ENCODE measurements around the gene FHDC1.
"Not testable (repeated sequence)": the region's sequence is repeated elsewhere in the genome, so short reads cannot be mapped to it uniquely, and the experiment has no call there.

Gene FHDC1

GRCh38 chr4:152935631-152936445 is at the start of gene FHDC1:
Gene FHDC1 (plus strand): TSS chr4:152936323. CDS start chr4:152943058, 6,735 bp downstream.
- no peaks in the 10 kb centered on the region for H3K36me3 ChIP-seq (ENCODE audit: control insufficient read depth in 1 of 2, insufficient read depth in 2 of 2, low read length in 2 of 2)
- no peak within 1 kb of the TSS for H3K27ac ChIP-seq (ENCODE audit: low read length)
- no peaks in the 10 kb centered on the region for H3K27me3 ChIP-seq (ENCODE audit: low read depth, low read length)
- peak within 1 kb of the TSS; percentile 63 to 91 for H3K4me3 ChIP-seq (ENCODE audit: low read depth in 1 of 2, low read length in 2 of 2)
- H3K4me1 ChIP-seq (ENCODE audit: control insufficient read depth in 1 of 2, insufficient read depth in 2 of 2, low read length in 2 of 2), result peaks cover 0 to 28% of the 10 kb centered on the region in 2 donors
- no peaks in the 10 kb centered on the region for H3K9me3 ChIP-seq (ENCODE audit: control insufficient read depth in 1 of 2, low read length in 2 of 2)

- Histone ChIP-seq H3K27ac (ENCODE audit: low read length) (no peak overlapping the region), H3K36me3 (ENCODE audit: control insufficient read depth in 1 of 2, insufficient read depth in 2 of 2, low read length in 2 of 2) (peaks cover 7 to 29% of the 10 kb centered on the region in 2 donors), H3K4me1 (ENCODE audit: control insufficient read depth in 1 of 2, insufficient read depth in 2 of 2, low read length in 2 of 2) (no peaks in the 10 kb centered on the region), H3K27me3 (ENCODE audit: low read depth, low read length) (no peaks in the 10 kb centered on the region), H3K4me3 (ENCODE audit: low read depth in 1 of 2, low read length in 2 of 2) (no peak overlapping the region), H3K9me3 (ENCODE audit: control insufficient read depth in 1 of 2, low read length in 2 of 2) (no peaks in the 10 kb centered on the region)
These were observed 48.1 kb upstream of the FHDC1 start for GRCh38 chr4:152887981-152888380.

- no peaks in the 10 kb centered on the region for H3K9me3 ChIP-seq (ENCODE audit: control insufficient read depth in 1 of 2, low read length in 2 of 2)
- no peaks in the 10 kb centered on the region for H3K27me3 ChIP-seq (ENCODE audit: low read depth, low read length)
- no peak overlapping the region for H3K27ac ChIP-seq (ENCODE audit: low read length)
- no peak overlapping the region for H3K4me3 ChIP-seq (ENCODE audit: low read depth in 1 of 2, low read length in 2 of 2)
- no peaks in the 10 kb centered on the region for H3K4me1 ChIP-seq (ENCODE audit: control insufficient read depth in 1 of 2, insufficient read depth in 2 of 2, low read length in 2 of 2)
- H3K36me3 ChIP-seq (ENCODE audit: control insufficient read depth in 1 of 2, insufficient read depth in 2 of 2, low read length in 2 of 2), result peaks cover 7 to 18% of the 10 kb centered on the region in 2 donors
These were observed 43.1 kb upstream of the FHDC1 start for GRCh38 chr4:152892974-152893373.

DNA sequence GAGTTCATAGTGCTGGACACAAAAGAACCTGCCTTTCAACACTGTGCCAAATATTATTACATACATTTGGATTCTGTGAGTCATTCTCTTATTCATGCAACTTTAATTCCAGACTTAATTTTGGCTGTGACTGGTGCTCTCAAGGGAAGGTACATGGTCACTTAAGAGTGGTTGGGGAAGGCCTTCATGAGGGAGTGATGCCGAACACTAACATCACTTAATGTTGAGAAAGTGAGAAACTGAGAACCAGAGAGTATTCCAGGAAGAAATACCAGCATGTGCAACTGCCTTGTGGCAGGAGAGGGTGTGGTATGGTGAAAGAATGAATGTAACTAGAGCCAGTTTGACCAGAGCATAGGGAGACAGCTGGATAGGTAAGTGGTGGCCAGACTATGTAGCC is 41.5 kb upstream of the FHDC1 start:
- H3K27me3 ChIP-seq (ENCODE audit: low read depth, low read length), result no peaks in the 10 kb centered on the region
- no peaks in the 10 kb centered on the region for H3K4me1 ChIP-seq (ENCODE audit: control insufficient read depth in 1 of 2, insufficient read depth in 2 of 2, low read length in 2 of 2)
- H3K36me3 ChIP-seq (ENCODE audit: control insufficient read depth in 1 of 2, insufficient read depth in 2 of 2, low read length in 2 of 2), result peaks cover 5 to 8% of the 10 kb centered on the region in 2 donors
- no peaks in the 10 kb centered on the region for H3K9me3 ChIP-seq (ENCODE audit: control insufficient read depth in 1 of 2, low read length in 2 of 2)
- H3K4me3 ChIP-seq (ENCODE audit: low read depth in 1 of 2, low read length in 2 of 2), result no peak overlapping the region
- H3K27ac ChIP-seq (ENCODE audit: low read length), result no peak overlapping the region

DNA sequence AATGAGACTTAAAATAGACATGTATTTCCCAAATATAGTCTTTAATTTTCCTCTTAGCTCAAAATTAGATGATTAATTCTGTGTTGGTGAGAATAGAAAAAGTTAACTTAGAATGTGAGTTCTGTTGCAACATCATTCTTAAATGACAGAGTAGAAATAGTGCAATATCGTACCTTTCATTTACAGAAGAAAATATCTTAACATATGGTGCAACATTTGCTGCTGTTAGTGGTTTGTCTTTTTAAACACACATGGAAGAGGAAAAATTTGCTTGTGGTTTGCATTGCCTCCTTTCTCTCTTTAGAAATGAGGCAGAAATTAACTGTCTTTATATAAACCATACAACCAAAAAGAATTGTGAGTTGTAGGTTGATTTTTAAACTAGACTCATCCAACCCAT is 39.3 kb upstream of the FHDC1 start:
- no peaks in the 10 kb centered on the region for H3K9me3 ChIP-seq (ENCODE audit: control insufficient read depth in 1 of 2, low read length in 2 of 2)
- no peaks in the 10 kb centered on the region for H3K27me3 ChIP-seq (ENCODE audit: low read depth, low read length)
- no peak overlapping the region for H3K27ac ChIP-seq (ENCODE audit: low read length)
- no peak overlapping the region for H3K4me3 ChIP-seq (ENCODE audit: low read depth in 1 of 2, low read length in 2 of 2)
- H3K4me1 ChIP-seq (ENCODE audit: control insufficient read depth in 1 of 2, insufficient read depth in 2 of 2, low read length in 2 of 2), result no peaks in the 10 kb centered on the region
- peaks cover 5 to 11% of the 10 kb centered on the region in 2 donors for H3K36me3 ChIP-seq (ENCODE audit: control insufficient read depth in 1 of 2, insufficient read depth in 2 of 2, low read length in 2 of 2)

- not testable (repeated sequence) for H3K36me3 ChIP-seq (ENCODE audit: control insufficient read depth in 1 of 2, insufficient read depth in 2 of 2, low read length in 2 of 2); H3K27me3 ChIP-seq (ENCODE audit: low read depth, low read length); H3K4me1 ChIP-seq (ENCODE audit: control insufficient read depth in 1 of 2, insufficient read depth in 2 of 2, low read length in 2 of 2); H3K4me3 ChIP-seq (ENCODE audit: low read depth in 1 of 2, low read length in 2 of 2); H3K27ac ChIP-seq (ENCODE audit: low read length); H3K9me3 ChIP-seq (ENCODE audit: control insufficient read depth in 1 of 2, low read length in 2 of 2)
These were observed 38.0 kb upstream of the FHDC1 start for GRCh38 chr4:152898133-152898532.

DNA sequence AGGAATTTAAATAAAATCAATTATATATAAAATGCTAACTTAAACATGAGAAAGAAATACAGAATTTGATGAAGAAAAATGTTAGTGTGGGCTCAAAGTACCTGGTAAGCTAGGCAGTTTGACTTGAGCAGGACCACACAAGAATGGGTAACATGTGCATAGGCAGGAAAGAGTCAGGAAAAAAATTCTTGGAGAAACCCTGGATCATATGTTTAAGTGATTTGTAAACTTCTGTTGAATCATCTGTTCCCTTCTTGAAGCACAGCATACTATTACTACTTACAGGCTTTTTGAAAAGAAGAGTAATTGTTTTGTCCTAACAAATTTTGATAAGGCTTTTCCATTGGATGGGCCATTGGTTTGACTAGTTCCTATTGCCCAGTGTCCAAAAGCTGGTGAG is 37.5 kb upstream of the FHDC1 start:
- Histone ChIP-seq H3K4me1 (ENCODE audit: control insufficient read depth in 1 of 2, insufficient read depth in 2 of 2, low read length in 2 of 2) (no peaks in the 10 kb centered on the region), H3K27me3 (ENCODE audit: low read depth, low read length) (no peaks in the 10 kb centered on the region), H3K4me3 (ENCODE audit: low read depth in 1 of 2, low read length in 2 of 2) (no peak overlapping the region), H3K9me3 (ENCODE audit: control insufficient read depth in 1 of 2, low read length in 2 of 2) (no peaks in the 10 kb centered on the region), H3K36me3 (ENCODE audit: control insufficient read depth in 1 of 2, insufficient read depth in 2 of 2, low read length in 2 of 2) (peaks cover 0 to 8% of the 10 kb centered on the region in 2 donors), H3K27ac (ENCODE audit: low read length) (no peak overlapping the region)

- no peak overlapping the region for H3K27ac ChIP-seq (ENCODE audit: low read length)
- no peaks in the 10 kb centered on the region for H3K9me3 ChIP-seq (ENCODE audit: control insufficient read depth in 1 of 2, low read length in 2 of 2)
- H3K36me3 ChIP-seq (ENCODE audit: control insufficient read depth in 1 of 2, insufficient read depth in 2 of 2, low read length in 2 of 2), result peaks cover 0 to 8% of the 10 kb centered on the region in 2 donors
- H3K4me3 ChIP-seq (ENCODE audit: low read depth in 1 of 2, low read length in 2 of 2), result no peak overlapping the region
- H3K4me1 ChIP-seq (ENCODE audit: control insufficient read depth in 1 of 2, insufficient read depth in 2 of 2, low read length in 2 of 2), result no peaks in the 10 kb centered on the region
- H3K27me3 ChIP-seq (ENCODE audit: low read depth, low read length), result no peaks in the 10 kb centered on the region
These were observed 35.7 kb upstream of the FHDC1 start for GRCh38 chr4:152900395-152900794.

- Histone ChIP-seq H3K4me3 (ENCODE audit: low read depth in 1 of 2, low read length in 2 of 2) (no peak overlapping the region), H3K36me3 (ENCODE audit: control insufficient read depth in 1 of 2, insufficient read depth in 2 of 2, low read length in 2 of 2) (peaks cover 1 to 9% of the 10 kb centered on the region in 2 donors), H3K27ac (ENCODE audit: low read length) (no peak overlapping the region), H3K9me3 (ENCODE audit: control insufficient read depth in 1 of 2, low read length in 2 of 2) (no peaks in the 10 kb centered on the region), H3K27me3 (ENCODE audit: low read depth, low read length) (no peaks in the 10 kb centered on the region), H3K4me1 (ENCODE audit: control insufficient read depth in 1 of 2, insufficient read depth in 2 of 2, low read length in 2 of 2) (no peaks in the 10 kb centered on the region)
These were observed 34.9 kb upstream of the FHDC1 start for GRCh38 chr4:152901205-152901604.

- Histone ChIP-seq H3K4me3 (ENCODE audit: low read depth in 1 of 2, low read length in 2 of 2) (no peak overlapping the region), H3K4me1 (ENCODE audit: control insufficient read depth in 1 of 2, insufficient read depth in 2 of 2, low read length in 2 of 2) (no peaks in the 10 kb centered on the region), H3K9me3 (ENCODE audit: control insufficient read depth in 1 of 2, low read length in 2 of 2) (no peaks in the 10 kb centered on the region), H3K27ac (ENCODE audit: low read length) (no peak overlapping the region), H3K27me3 (ENCODE audit: low read depth, low read length) (no peaks in the 10 kb centered on the region), H3K36me3 (ENCODE audit: control insufficient read depth in 1 of 2, insufficient read depth in 2 of 2, low read length in 2 of 2) (peaks cover 9 to 14% of the 10 kb centered on the region in 2 donors)
These were observed 32.5 kb upstream of the FHDC1 start for GRCh38 chr4:152903658-152904057.

DNA sequence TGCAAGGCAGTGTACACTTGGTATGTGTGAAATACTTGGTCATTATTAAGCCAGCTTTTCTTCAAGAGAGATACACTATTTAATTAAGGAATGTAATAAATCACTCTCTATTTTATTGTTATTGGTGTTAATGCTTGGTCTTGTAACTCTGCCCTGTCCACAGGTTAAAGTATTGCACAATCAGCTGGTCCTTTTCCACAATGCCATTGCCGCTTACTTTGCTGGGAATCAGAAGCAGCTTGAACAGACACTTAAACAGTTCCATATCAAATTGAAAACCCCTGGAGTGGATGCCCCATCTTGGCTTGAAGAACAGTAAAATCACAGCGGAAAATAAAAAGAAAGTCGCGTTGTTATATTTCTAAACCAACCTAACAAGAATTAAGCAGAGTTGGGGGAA is 26.2 kb upstream of the FHDC1 start:
- H3K36me3 ChIP-seq (ENCODE audit: control insufficient read depth in 1 of 2, insufficient read depth in 2 of 2, low read length in 2 of 2), result peaks cover 9 to 15% of the 10 kb centered on the region in 2 donors
- no peaks in the 10 kb centered on the region for H3K4me1 ChIP-seq (ENCODE audit: control insufficient read depth in 1 of 2, insufficient read depth in 2 of 2, low read length in 2 of 2)
- H3K27me3 ChIP-seq (ENCODE audit: low read depth, low read length), result no peaks in the 10 kb centered on the region
- no peak overlapping the region for H3K4me3 ChIP-seq (ENCODE audit: low read depth in 1 of 2, low read length in 2 of 2)
- no peak overlapping the region for H3K27ac ChIP-seq (ENCODE audit: low read length)
- no peaks in the 10 kb centered on the region for H3K9me3 ChIP-seq (ENCODE audit: control insufficient read depth in 1 of 2, low read length in 2 of 2)

- no peak overlapping the region for H3K4me3 ChIP-seq (ENCODE audit: low read depth in 1 of 2, low read length in 2 of 2)
- H3K27me3 ChIP-seq (ENCODE audit: low read depth, low read length), result no peaks in the 10 kb centered on the region
- peaks cover 9 to 15% of the 10 kb centered on the region in 2 donors for H3K36me3 ChIP-seq (ENCODE audit: control insufficient read depth in 1 of 2, insufficient read depth in 2 of 2, low read length in 2 of 2)
- no peaks in the 10 kb centered on the region for H3K4me1 ChIP-seq (ENCODE audit: control insufficient read depth in 1 of 2, insufficient read depth in 2 of 2, low read length in 2 of 2)
- H3K27ac ChIP-seq (ENCODE audit: low read length), result no peak overlapping the region
- no peaks in the 10 kb centered on the region for H3K9me3 ChIP-seq (ENCODE audit: control insufficient read depth in 1 of 2, low read length in 2 of 2)
These were observed 25.6 kb upstream of the FHDC1 start for GRCh38 chr4:152910521-152910920.

Measured in muscle layer of duodenum (tissue), 2 donors.